ENCODE results near the gene TSPAN31.

TSPAN31 gene

DNA sequence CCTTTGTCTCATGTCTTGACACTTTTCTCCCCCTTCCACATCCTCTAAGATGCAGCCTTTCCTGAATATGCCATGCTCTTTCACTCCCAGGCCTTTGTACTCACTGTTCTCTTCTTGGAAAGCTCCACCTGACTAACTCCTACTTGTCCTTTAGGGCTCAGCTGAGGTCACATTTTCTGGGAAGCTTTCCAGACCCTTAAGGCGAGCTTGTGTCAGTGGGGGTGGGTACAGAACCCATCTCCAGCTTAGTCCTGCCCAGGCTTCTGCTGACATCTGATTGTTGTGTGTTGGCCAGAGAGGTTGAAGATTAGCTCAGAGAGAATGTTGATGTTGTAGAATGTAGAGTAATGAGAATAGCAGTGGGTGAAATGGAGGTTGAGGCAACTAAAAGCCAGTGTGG lies 34.9 kb downstream of the TSPAN31 start:
- Histone ChIP-seq H3K36me3 (no peaks in the 10 kb centered on the region), H3K27ac (no peak overlapping the region), H3K27me3 (no peaks in the 10 kb centered on the region), H3K4me1 (ENCODE audit: control insufficient read depth in 1 of 2, insufficient read depth in 1 of 2, low read depth in 1 of 2, low read length in 1 of 2) (peaks cover 26 to 30% of the 10 kb centered on the region in 2 experiments), H3K4me3 (ENCODE audit: low read depth in 1 of 2, low read length in 1 of 2) (no peak overlapping the region), H3K9me3 (no peaks in the 10 kb centered on the region)
- TF ChIP-seq, protein P1, sequence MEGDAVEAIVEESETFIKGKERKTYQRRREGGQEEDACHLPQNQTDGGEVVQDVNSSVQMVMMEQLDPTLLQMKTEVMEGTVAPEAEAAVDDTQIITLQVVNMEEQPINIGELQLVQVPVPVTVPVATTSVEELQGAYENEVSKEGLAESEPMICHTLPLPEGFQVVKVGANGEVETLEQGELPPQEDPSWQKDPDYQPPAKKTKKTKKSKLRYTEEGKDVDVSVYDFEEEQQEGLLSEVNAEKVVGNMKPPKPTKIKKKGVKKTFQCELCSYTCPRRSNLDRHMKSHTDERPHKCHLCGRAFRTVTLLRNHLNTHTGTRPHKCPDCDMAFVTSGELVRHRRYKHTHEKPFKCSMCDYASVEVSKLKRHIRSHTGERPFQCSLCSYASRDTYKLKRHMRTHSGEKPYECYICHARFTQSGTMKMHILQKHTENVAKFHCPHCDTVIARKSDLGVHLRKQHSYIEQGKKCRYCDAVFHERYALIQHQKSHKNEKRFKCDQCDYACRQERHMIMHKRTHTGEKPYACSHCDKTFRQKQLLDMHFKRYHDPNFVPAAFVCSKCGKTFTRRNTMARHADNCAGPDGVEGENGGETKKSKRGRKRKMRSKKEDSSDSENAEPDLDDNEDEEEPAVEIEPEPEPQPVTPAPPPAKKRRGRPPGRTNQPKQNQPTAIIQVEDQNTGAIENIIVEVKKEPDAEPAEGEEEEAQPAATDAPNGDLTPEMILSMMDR (IDR thresholded peaks at IDR 0.05) = no peak

DNA sequence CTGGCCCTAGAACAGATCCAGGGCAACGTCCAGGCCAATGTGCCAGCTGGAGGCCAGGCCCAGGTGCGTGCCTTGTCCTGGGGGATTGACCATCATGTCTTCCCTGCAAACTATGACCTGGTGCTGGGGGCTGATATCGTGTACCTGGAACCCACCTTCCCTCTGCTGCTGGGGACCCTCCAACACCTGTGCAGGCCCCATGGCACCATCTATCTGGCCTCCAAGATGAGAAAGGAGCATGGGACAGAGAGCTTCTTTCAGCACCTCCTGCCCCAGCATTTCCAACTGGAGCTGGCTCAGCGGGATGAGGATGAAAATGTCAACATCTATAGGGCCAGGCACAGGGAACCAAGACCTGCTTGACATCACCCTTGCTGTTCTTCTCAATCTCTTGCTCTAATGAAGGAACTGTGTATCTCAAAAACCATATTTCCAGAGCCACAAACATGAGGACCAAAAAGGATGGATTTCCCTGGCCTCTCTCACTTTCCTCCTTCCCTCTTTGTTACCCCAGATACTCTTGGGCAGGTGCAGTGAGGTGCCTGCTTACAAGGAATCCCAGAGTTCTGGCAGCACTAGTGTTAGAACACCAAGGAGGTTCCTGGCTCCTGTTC lies 35.6 kb downstream of the TSPAN31 start:
- no peaks in the 10 kb centered on the region for H3K9me3 ChIP-seq
- no peak overlapping the region for H3K4me3 ChIP-seq (ENCODE audit: low read depth in 1 of 2, low read length in 1 of 2)
- peak overlapping the region; percentile 41 for H3K27ac ChIP-seq
- H3K27me3 ChIP-seq = no peaks in the 10 kb centered on the region
- peaks cover under 1% of the 10 kb centered on the region for H3K36me3 ChIP-seq
- H3K4me1 ChIP-seq (ENCODE audit: control insufficient read depth in 1 of 2, insufficient read depth in 1 of 2, low read depth in 1 of 2, low read length in 1 of 2) = peaks cover 26 to 30% of the 10 kb centered on the region in 2 experiments
- TF ChIP-seq, protein P1 (IDR thresholded peaks at IDR 0.05) = no peak

DNA sequence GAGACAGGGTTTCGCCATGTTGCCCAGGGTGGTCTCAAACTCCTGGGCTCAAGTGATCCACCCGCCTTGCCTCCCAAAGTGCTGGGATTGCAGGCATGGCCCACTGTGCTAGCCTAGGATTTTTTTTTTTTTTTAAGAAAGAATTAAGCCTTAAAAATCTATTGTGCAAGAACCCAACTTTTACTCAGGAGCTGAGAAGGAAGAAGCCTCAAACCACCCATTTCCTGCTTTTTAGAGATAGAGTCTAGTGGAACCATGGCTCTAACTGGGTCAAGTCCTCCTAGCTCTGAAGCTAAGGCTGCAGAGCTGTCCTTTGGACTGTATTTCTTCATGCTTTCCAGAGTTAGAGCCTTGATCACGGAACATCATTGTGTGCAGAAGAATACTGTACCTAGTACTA lies 36.4 kb downstream of the TSPAN31 start:
- H3K27me3 ChIP-seq = no peaks in the 10 kb centered on the region
- H3K9me3 ChIP-seq = no peaks in the 10 kb centered on the region
- no peak overlapping the region for H3K4me3 ChIP-seq (ENCODE audit: low read depth in 1 of 2, low read length in 1 of 2)
- TF ChIP-seq, protein P1 (IDR thresholded peaks at IDR 0.05) = no peak
- peaks cover 9% of the 10 kb centered on the region for H3K36me3 ChIP-seq
- H3K4me1 ChIP-seq (ENCODE audit: control insufficient read depth in 1 of 2, insufficient read depth in 1 of 2, low read depth in 1 of 2, low read length in 1 of 2) = peaks cover 26 to 30% of the 10 kb centered on the region in 2 experiments
- H3K27ac ChIP-seq = peak overlapping the region; percentile 41

DNA sequence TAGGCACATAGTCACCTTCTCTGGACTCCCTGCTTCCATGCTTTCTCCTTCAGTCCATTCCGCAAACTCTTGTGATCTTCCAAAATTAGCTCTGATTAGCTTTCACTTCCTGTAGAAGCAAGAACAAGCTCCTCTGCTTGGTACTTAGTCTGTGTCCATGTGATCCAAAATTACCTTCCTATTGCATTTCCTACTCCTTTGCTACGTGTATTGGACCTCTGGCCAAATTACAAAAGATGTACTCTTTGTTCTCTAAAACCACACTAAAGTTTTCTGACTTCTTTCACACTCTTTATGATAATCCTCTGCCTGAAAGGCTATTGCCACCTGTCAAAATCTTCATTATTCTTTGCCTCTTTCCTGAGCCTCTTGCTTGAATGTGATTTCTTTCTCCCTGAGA lies 37.0 kb downstream of the TSPAN31 start:
- Histone ChIP-seq H3K27ac (peak overlapping the region; percentile 41), H3K4me3 (ENCODE audit: low read depth in 1 of 2, low read length in 1 of 2) (no peak overlapping the region), H3K27me3 (no peaks in the 10 kb centered on the region)

DNA sequence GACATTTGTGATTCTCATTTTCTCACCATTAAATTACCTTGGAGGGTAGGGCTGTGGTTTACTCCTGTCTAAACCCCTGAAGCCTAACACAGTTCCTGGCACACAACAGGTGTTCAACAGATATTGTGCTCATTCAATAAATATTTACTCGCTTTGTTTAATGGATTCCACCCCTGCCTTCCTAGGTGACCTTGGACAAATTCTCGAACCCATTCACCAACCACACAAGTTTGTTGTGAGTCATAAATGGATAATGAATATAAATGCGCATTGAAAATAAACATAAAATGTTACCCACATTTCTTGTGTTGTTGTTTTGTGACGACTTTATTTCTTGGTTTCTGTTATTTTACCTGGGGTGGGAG lies 37.4 kb downstream of the TSPAN31 start:
- Histone ChIP-seq H3K4me1 (ENCODE audit: control insufficient read depth in 1 of 2, insufficient read depth in 1 of 2, low read depth in 1 of 2, low read length in 1 of 2) (peaks cover 26 to 30% of the 10 kb centered on the region in 2 experiments), H3K36me3 (peaks cover 19% of the 10 kb centered on the region), H3K27me3 (no peaks in the 10 kb centered on the region), H3K27ac (peak overlapping the region; percentile 71), H3K9me3 (no peaks in the 10 kb centered on the region), H3K4me3 (ENCODE audit: low read depth in 1 of 2, low read length in 1 of 2) (peak overlapping the region; percentile 70 to 83)
- TF ChIP-seq, protein P1 (IDR thresholded peaks at IDR 0.05) = no peak

More for the DNA sequence above, 37.0 kb downstream of the TSPAN31 start:
- Histone ChIP-seq H3K36me3 (peaks cover 15% of the 10 kb centered on the region), H3K4me1 (ENCODE audit: control insufficient read depth in 1 of 2, insufficient read depth in 1 of 2, low read depth in 1 of 2, low read length in 1 of 2) (peaks cover 26 to 30% of the 10 kb centered on the region in 2 experiments), H3K9me3 (no peaks in the 10 kb centered on the region)
- TF ChIP-seq, protein P1 (IDR thresholded peaks at IDR 0.05) = no peak
